CD14-positive monocyte (primary cell): Measurements from ENCODE around the gene HYOU1. TPM values are rescaled to one million over a fixed set of nuclear protein-coding genes. Genes with fewer than 3 reads are reported as not detected.

ENCODE experiments used
- DNase-seq, 3 donors: peaks; one replicate each; pipeline ENCODE4 v3.0.0-alpha.2; 2011 to 2022
- H2AFZ ChIP-seq: 2 replicates; pipeline ENCODE4 v1.6.0; 2012; ENCODE audit warnings: mild to moderate bottlenecking, low read depth, low read length, inconsistent platforms; ENCODE audit not compliant: insufficient read depth, poor library complexity, severe bottlenecking
- H3K27ac ChIP-seq, 2 donors: 1 replicate in 1 of 2; 2 replicates in 1 of 2; pipeline ENCODE4 v1.5.1; 2012 to 2013; ENCODE audit warnings: low read length in 2 of 2, control low read depth in 1 of 2, inconsistent platforms in 1 of 2, low read depth in 1 of 2, mild to moderate bottlenecking in 1 of 2
- H3K27me3 ChIP-seq, 2 donors: one replicate each; pipeline versions ENCODE4 v1.6.0 to v1.6.1; 2011 to 2013; ENCODE audit warnings: low read length in 2 of 2; ENCODE audit not compliant: control insufficient read depth in 2 of 2, insufficient read depth in 2 of 2
- H3K36me3 ChIP-seq, 2 donors: replicated peaks in 1 of 2; 1 replicate in 1 of 2; 2 replicates in 1 of 2; pipeline versions ENCODE4 v1.5.1 to v1.6.1; 2012 to 2013; ENCODE audit warnings: low read length in 2 of 2, control low read depth in 1 of 2, inconsistent platforms in 1 of 2, mild to moderate bottlenecking in 1 of 2; ENCODE audit not compliant: insufficient read depth in 2 of 2, control insufficient read depth in 1 of 2
- H3K4me1 ChIP-seq, 2 donors: 1 replicate in 1 of 2; 2 replicates in 1 of 2; pipeline versions ENCODE4 v1.5.1 to v1.6.1; 2012 to 2013; ENCODE audit warnings: low read length in 2 of 2, control low read depth in 1 of 2, inconsistent platforms in 1 of 2, mild to moderate bottlenecking in 1 of 2, moderate library complexity in 1 of 2; ENCODE audit not compliant: insufficient read depth in 2 of 2, control insufficient read depth in 1 of 2
- H3K4me2 ChIP-seq: replicated peaks from 2 replicates; pipeline ENCODE3; 2012; ENCODE audit warnings: low read length, moderate library complexity, mild to moderate bottlenecking; ENCODE audit not compliant: poor library complexity, severe bottlenecking; ENCODE audit errors: extremely low read depth
- H3K4me3 ChIP-seq, 3 experiments: fragments of 200-600 bp in 1 of 3; sonication (generic) in 1 of 3; replicated peaks in 1 of 3; 1 replicate in 2 of 3; 2 replicates in 1 of 3; pipeline ENCODE4 v1.5.1; 2011 to 2013; ENCODE audit warnings: low read length in 3 of 3, mild to moderate bottlenecking in 3 of 3, control low read depth in 2 of 3, low read depth in 2 of 3, inconsistent platforms in 1 of 3, moderate library complexity in 1 of 3
- H3K79me2 ChIP-seq: 2 replicates; pipeline ENCODE4 v1.6.0; 2012; ENCODE audit warnings: mild to moderate bottlenecking, control low read depth, inconsistent platforms, low read length, moderate library complexity; ENCODE audit not compliant: insufficient read depth
- H3K9ac ChIP-seq: 2 replicates; pipeline ENCODE4 v1.6.0; 2017; ENCODE audit warnings: low read length, mild to moderate bottlenecking; ENCODE audit not compliant: insufficient read depth, poor library complexity, severe bottlenecking
- H3K9me3 ChIP-seq, 2 donors: replicated peaks in 1 of 2; 1 replicate in 1 of 2; 2 replicates in 1 of 2; pipeline versions ENCODE4 v1.5.1 to v1.6.1; 2012 to 2013; ENCODE audit warnings: low read length in 2 of 2, control low read depth in 1 of 2; ENCODE audit not compliant: control insufficient read depth in 1 of 2, insufficient read depth in 1 of 2
- H4K20me1 ChIP-seq: 2 replicates; pipeline ENCODE4 v1.6.0; 2012; ENCODE audit warnings: mild to moderate bottlenecking, low read length, control low read depth, moderate library complexity; ENCODE audit not compliant: insufficient read depth
- H3K27ac Mint-ChIP-seq, 7 donors: one replicate each; pipeline ENCODE4 v1.8.0; 2020; ENCODE audit warnings: mild to moderate bottlenecking in 7 of 7, mixed read lengths in 7 of 7, moderate library complexity in 6 of 7, inconsistent platforms in 2 of 7
- H3K27me3 Mint-ChIP-seq, 3 donors: one replicate each; pipeline ENCODE4 v1.8.0; 2021 to 2022; ENCODE audit warnings: low read depth in 3 of 3, mild to moderate bottlenecking in 3 of 3, mixed read lengths in 3 of 3, moderate library complexity in 3 of 3, inconsistent platforms in 1 of 3
- H3K36me3 Mint-ChIP-seq, 2 donors: one replicate each; pipeline ENCODE4 v1.8.0; 2020; ENCODE audit warnings: mixed read lengths in 2 of 2, inconsistent platforms in 1 of 2, mild to moderate bottlenecking in 1 of 2
- H3K4me1 Mint-ChIP-seq: one replicate; pipeline ENCODE4 v1.8.0; 2020; ENCODE audit warnings: mild to moderate bottlenecking, mixed read lengths
- H3K4me3 Mint-ChIP-seq, 2 donors: one replicate each; pipeline ENCODE4 v1.8.0; 2020; ENCODE audit warnings: mild to moderate bottlenecking in 2 of 2, mixed read lengths in 2 of 2, moderate library complexity in 1 of 2
- H3K9me3 Mint-ChIP-seq, 7 donors: one replicate each; pipeline ENCODE4 v1.8.0; 2020 to 2022; ENCODE audit warnings: mixed read lengths in 7 of 7, mild to moderate bottlenecking in 6 of 7, moderate library complexity in 6 of 7, inconsistent platforms in 2 of 7
- WGBS: methylation state at CpG from one replicate; pipeline ENCODE4 v1.1.5; 2013; ENCODE audit warnings: missing lambda C conversion rate; ENCODE audit not compliant: insufficient coverage; 5-methylcytosine and 5-hydroxymethylcytosine counted together
- intact Hi-C, 2 donors: fragments of 100-400 bp; cut with micrococcal nuclease; formaldehyde crosslinking; loops; one replicate each; pipeline versions ENCODE4 v1.15.0 to v1.15.1; 2023
- polyA plus RNA-seq, 3 donors: library from polyadenylated mRNA; depleted of rRNA in 1 of 3; unstranded in 2 of 3; stranded (reverse) in 1 of 3; fragments of 300-500 nt in 2 of 3; fragments of >200 nt in 1 of 3; fragmentation: Illumina TruSeq in 2 of 3; gene quantifications; 1 replicate in 2 of 3; 2 replicates in 1 of 3; pipeline ENCODE4 v1.2.3, GENCODE V29; 2012 to 2021
- TF ChIP-seq, protein P1 (sequence below): fragments of 200-600 bp; IDR thresholded peaks from one replicate; pipeline ENCODE4 v1.8.0; 2022; ENCODE audit warnings: antibody characterized with exemption, mild to moderate bottlenecking

Gene HYOU1
- polyA plus RNA-seq, 3 donors, result 8.4 to 34.9 (median 8.6) TPM

DNA sequence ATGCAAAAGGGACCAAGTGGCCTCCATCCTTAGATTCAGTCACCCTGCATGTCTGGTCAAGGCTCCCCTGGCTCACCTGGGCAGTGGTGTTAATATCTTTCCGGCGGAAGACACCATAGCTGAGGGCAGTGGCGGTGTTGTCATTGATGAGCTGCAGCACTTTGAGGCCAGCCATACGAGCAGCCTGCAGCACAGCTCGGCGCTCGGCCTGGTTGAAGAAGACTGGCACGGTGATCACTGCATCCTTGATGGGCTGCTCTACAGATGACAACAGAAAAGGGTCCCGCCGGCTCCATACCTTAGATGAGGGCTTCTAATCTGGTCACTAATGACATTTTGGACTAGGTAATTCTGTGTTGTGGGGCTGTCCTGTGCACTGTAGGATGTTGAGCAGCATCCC, 2.6 kb downstream of the HYOU1 start:
- no peak overlapping the region for H3K4me3 ChIP-seq
- H3K4me2 ChIP-seq, result no peak overlapping the region
- intact Hi-C loops, result no loop called here
- H3K27me3 Mint-ChIP-seq, result peaks cover 0 to 1% (median 0%) of the 10 kb centered on the region in 3 donors
- peaks cover 17 to 22% of the 10 kb centered on the region in 2 donors for H3K4me1 ChIP-seq
- 100% methylated on average over 7 of the region's 10 CpGs for WGBS
- H3K9me3 ChIP-seq, result no peaks in the 10 kb centered on the region
- H3K4me3 Mint-ChIP-seq, result no peak overlapping the region
- H3K79me2 ChIP-seq, result peaks cover 23% of the 10 kb centered on the region
- TF ChIP-seq, protein P1, sequence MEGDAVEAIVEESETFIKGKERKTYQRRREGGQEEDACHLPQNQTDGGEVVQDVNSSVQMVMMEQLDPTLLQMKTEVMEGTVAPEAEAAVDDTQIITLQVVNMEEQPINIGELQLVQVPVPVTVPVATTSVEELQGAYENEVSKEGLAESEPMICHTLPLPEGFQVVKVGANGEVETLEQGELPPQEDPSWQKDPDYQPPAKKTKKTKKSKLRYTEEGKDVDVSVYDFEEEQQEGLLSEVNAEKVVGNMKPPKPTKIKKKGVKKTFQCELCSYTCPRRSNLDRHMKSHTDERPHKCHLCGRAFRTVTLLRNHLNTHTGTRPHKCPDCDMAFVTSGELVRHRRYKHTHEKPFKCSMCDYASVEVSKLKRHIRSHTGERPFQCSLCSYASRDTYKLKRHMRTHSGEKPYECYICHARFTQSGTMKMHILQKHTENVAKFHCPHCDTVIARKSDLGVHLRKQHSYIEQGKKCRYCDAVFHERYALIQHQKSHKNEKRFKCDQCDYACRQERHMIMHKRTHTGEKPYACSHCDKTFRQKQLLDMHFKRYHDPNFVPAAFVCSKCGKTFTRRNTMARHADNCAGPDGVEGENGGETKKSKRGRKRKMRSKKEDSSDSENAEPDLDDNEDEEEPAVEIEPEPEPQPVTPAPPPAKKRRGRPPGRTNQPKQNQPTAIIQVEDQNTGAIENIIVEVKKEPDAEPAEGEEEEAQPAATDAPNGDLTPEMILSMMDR, result no peak
- peaks cover 61% of the 10 kb centered on the region in 2 donors for H3K36me3 Mint-ChIP-seq
- H3K9me3 Mint-ChIP-seq, result no peaks in the 10 kb centered on the region
- H3K27ac ChIP-seq, result peak overlapping the region in 1 of 2 donors; percentile 36
- H3K36me3 ChIP-seq, result peaks cover 46 to 62% of the 10 kb centered on the region in 2 donors
- no peaks in the 10 kb centered on the region for H3K27me3 ChIP-seq
- H3K4me1 Mint-ChIP-seq, result peaks cover 21% of the 10 kb centered on the region
- DNase-seq, result no peak
- no peak overlapping the region for H3K27ac Mint-ChIP-seq
- no peak overlapping the region for H3K9ac ChIP-seq
- no peaks in the 10 kb centered on the region for H4K20me1 ChIP-seq
- H2AFZ ChIP-seq, result no peak overlapping the region

DNA sequence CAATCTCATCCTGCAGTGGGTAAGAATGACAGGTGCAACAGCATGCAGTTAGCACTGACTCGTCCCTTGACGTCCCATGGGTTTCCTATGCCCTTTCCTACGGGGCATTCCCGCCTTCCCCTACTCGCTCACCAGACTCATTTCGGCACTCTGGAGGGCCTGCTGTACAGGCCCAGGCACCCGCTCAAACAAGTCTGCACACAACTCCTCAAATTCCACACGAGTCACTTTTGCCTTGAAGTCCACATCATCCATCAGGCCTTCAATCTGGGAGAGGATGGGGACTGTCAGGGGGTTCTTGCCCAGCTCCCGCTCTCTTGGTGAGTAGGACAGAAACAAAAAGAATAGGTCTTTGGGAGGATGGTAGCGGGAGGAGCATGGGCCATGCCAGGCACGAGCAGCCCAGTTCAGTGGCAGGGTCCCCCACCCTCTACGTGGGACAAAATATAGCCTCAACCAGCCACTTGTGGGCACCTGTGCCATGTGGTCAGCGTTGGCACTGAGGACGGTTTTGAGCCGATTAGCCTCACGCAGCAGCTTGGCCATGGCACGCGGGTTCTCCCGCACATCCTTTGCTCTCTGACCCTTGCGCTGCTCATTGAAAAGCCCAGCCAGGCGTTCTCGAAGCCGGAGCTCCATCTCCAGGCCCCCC, 4.7 kb downstream of the HYOU1 start:
- Histone ChIP-seq H3K79me2 (peaks cover 20% of the 10 kb centered on the region), H3K27ac (no peak overlapping the region), H3K27me3 (no peaks in the 10 kb centered on the region), H3K36me3 (peaks cover 68 to 83% of the 10 kb centered on the region in 2 donors), H4K20me1 (no peaks in the 10 kb centered on the region), H3K9me3 (no peaks in the 10 kb centered on the region), H3K9ac (no peak overlapping the region), H3K4me1 (peaks cover 9 to 12% of the 10 kb centered on the region in 2 donors), H3K4me2 (no peak overlapping the region), H3K4me3 (no peak overlapping the region), H2AFZ (no peak overlapping the region)
- no peaks in the 10 kb centered on the region for H3K9me3 Mint-ChIP-seq
- H3K4me1 Mint-ChIP-seq, result peaks cover 12% of the 10 kb centered on the region
- TF ChIP-seq, protein P1, result no peak
- H3K36me3 Mint-ChIP-seq, result peaks cover 82% of the 10 kb centered on the region in 2 donors
- H3K4me3 Mint-ChIP-seq, result no peak overlapping the region
- peak overlapping the region in 2 of 7 donors; percentile 1 to 2 for H3K27ac Mint-ChIP-seq
- whole genome bisulfite sequencing, result 95% methylated on average over 20 of the region's 23 CpGs
- intact Hi-C loops, result no loop called here
- peaks cover 0 to 1% (median 0%) of the 10 kb centered on the region in 3 donors for H3K27me3 Mint-ChIP-seq
- DNase-seq, result no peak
